Activated naive CD4-positive, alpha-beta T cell treated with Interleukin-2 at 50 U/mL for 16 hours (primary cell): ENCODE results near the gene COX5A.
A peak's percentile ranks its signal among the peaks of the same experiment; 100 is the strongest.

Experiments used
- DNase-seq: peaks from one replicate; pipeline ENCODE4 v3.0.0-alpha.2; 2020

The COX5A gene

DNA sequence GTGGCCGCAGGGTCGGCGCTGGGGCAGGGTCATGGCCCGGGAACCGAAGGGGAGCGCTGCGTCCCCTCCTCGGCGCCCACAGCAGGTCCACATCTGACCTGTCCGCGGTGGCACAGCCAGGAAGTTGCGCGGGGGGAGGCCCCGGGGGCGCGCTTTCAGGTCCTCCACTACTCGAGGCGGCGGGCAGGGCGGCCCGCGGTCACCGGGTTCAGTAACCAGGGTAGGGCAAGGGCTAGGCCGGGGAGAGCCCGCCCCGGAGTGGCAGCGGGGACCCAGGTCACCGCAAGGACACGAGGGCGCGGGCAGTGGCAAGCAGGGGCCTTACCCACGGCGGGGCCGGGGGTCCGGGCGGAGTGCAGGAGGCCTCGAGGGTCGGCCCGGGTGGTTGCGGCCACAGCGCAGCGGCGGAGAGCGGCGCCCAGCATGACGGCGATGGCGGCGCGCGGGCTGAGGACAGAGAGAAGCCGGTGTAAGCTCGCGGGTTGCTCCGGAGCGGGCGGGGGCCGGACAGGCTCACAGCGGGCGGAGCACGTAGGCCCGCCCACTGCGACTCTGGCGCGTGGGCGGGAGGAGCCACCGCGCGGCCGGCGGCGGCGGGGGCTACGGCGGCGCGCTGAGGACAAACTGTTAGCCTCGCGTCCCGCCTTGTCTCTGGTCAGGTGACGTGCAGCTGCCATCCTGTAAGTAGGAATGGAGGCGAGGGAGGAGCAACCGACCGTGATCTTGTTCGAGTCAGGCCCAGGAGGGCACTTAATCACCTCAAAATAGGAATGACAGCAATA, at the start of gene COX5A:
Gene COX5A, minus strand, starts transcription at position 484 of the 782 bp plus-strand sequence. Its CDS starts 59 bp downstream, at position 425.
- peak; percentile 93 for DNase-seq

DNA sequence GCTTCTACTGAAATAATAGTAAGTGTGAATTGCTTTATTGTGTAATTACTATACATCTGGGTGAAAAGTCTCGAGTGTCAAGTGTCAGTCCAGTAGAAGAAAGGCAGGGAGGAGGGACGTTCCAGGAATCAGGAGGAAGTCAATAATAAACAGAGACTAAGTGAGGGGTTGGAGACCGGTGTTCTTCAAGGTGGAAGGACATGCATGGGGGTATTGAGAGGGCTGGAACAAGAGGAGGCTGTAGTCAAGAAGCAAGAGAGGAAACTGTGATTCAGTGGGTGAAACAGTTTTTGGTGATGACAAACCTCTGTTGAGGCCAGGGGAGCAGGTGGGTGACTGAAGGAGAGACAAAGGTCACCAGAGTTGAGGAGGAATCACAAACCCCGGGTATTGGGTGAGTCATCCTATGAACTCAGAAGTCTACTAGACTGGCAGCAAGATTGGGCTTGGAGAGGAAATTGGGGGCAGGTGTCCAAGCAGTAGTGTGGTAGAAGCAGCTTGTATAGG, 45.9 kb upstream of the COX5A start:
- peak; percentile 54 for DNase-seq

DNA sequence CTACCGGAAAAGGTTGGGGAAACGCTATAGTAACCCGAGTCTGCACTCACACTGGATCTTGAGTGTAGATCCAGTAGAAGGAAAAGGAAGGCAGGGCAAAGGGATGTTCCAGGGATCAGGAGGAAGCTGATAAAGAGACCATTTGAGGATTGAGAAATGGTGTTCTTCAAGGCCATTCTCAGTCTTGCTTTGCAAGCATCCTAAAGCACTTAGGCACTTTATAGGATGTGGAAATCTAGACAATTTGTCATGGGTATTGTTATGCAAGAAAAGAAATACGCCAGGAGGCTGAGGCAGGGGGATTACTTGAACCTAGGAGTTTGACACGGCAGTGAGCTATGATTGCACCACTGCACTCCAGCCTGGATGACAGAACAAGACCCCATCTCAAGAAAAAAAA, 44.3 kb upstream of the COX5A start:
- no peak for DNase-seq

DNA sequence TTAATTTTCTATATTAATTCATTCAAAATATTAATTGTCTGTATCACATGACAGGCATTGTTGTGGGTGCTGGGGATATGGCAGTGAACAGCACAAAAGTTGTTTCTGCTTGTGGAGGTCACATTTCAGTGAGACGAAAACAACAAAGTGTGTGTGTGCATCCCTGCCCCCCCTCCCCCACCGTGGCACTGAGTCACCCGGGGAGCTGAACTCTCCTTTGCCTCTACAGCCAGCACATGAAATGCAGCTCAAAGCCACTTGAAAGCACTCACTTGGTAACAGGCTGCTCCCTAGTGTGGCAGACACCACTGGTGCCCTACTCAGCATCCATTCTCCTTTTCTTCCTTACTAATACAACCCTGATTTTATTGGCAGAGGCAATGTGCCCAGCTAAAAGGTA, 40.6 kb upstream of the COX5A start:
- peak; percentile 34 for DNase-seq

DNA sequence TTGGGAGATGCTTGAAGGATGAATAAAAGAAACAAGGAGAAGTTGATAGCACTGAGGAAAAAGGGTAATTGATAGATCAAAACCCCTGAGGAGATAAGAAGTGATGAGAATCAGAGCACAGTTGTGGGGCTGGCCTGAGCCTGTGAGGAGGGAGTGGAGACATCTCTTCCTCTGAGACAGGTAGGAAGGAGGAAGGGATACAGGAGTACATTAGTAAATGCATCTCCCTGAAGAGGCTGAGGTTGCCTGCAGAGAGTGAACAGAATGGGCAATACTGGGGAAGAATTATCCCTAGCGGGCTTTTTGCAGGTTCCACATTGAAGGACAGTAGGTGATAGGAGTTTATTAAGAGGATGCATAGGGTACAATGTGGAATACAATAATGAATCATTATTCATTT, 40.2 kb upstream of the COX5A start:
- DNase-seq, result no peak

DNA sequence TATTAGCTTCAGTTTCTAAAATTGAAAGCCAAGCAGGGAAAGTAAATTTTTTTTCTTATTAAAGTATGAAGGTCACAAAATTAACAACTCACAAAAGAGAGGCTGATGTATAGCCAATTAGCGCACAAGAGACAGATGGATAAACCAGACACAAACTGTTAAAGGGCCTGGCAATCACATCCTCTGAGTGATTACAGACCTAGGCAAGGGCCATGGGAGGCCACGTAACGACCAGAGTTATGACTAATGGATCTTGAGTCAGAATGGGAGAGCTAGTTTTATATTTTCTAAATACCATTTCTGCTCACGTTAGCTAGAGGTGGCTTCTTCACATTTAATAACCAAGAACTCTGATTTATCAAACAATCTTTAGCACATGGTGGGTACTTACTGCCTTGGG, 39.7 kb upstream of the COX5A start:
- peak; percentile 30 for DNase-seq

DNA sequence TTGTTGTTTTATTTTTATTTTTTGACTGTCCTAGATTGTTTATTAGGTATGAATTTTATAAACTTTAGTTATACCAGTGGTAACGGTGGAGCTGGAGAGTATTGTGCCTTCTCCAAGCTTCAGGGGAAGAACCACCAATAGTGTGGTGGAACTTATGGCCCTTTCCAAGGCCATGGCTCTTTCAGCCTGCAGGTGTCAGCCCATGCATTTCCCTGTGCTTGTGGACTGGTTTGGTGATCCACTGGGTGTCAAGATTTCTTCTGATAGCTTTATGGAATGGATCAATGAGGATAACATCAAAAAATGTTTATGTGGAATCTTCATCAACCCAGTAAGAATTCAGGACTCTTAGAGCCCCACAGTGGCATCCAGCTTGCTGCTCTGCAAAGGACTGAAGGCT, 38.3 kb upstream of the COX5A start:
- no peak for DNase-seq

DNA sequence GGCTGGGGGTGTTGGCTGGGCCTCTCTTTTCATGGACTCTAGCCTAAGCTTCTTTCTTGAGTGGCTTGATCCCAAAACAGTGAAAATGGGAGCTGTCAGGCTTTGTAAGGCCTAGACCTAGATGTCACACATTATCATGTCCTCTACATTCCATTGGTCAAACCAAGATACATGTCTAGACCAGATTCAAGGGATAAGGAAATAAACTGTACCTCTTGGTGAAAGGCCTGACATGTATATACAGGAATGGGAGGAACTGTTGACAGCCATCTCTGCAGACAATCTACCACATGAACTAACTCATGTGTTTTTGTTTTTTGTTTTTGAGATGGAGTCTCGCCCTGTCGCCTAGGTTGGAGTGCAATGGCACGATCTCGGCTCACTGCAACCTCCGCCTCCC, 29.8 kb upstream of the COX5A start:
- DNase-seq, result no peak

DNA sequence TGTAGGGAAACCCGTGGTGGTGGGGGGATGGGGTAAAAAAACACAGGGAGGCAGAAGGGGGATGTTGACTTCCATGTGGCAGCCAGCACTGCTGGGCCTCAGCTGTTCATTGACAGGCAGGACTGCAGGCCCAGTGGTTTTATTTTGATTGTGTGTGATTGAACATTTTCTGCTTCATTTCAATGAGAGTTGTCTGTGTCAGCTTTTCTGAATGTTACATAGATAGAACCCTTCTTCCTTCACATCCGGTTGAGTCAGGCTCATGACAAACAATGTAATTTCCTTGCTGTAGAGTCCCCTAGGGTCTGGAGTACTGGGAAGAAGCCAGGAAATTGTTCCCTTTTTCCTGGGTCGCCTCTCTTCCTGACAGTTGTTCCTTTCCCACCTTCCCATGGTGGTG, 26.9 kb upstream of the COX5A start:
- no peak for DNase-seq

DNA sequence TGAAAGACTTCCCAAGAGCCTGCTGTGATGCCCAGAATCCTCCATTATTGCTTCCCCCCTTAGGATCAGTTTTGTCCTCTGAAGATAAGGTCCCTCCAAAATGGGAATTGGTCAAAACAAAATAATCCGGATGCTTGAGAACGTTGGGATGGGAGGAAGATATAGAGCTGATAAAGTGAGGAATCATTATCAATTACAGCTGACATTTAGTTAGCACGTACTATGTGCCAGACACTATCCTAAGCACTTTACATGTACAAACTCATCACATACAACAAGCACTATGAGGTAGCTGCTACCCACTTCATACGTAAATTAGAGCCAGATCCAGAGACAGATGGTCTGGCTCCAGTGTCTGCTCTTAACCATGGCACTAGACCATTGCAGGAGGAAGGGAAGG, 25.3 kb upstream of the COX5A start:
- no peak for DNase-seq

DNA sequence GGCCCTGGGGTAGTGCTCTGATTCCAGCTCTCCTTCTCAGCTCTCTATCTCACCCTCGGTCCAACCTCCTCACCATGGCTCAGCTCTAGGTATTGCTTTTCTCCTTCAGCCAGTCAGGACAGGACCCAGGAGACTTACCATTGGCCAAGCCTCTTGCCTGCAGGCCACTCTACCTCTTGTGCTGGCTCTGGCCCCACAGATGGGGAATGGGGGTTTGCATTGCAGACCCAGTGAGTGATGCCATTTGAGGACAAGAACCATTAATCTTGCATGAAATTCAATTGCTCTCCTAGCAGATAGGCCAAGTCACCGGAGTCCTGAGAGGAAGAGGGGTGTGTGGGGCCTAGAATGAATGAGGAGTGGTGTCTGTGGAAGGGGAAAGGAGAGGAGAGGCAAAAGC, 24.8 kb upstream of the COX5A start:
- no peak for DNase-seq

DNA sequence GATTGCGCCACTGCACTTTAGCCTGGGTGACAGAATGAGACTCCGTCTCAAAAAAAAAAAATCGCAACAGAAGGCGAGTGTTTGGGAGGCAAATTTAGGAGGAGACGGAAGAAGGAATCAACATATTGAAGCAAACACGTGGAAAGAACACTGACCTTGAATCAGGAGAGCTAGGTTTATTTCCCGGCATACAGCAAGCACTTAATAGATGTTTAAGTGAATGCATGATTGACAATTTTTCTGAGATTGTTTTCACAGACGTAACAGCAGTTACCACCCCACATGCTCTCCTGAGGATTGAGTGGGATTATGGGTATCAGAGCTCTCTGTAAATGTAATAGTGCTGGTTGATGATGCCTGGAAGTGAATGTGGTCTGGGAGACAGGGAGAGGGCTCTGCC, 24.3 kb upstream of the COX5A start:
- no peak for DNase-seq

DNA sequence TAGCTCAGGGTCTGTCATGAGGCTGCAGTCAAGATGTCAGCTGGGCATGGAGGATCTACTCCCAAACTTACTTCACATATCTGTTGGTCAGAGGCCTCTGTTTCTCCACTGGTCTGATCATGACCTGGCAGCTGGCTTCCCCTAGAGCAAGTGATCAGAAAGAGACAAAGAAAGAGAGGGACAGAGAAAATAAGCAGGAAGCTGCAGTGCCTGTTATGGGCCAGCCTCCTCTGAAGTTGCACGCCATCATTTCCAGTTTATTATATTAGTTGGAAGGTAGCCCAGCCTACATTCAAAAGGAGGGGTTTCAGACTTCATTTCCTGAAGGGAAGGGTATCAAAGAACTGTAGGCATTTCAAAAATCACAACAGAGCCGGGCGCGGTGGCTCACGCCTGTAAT, 23.7 kb upstream of the COX5A start:
- DNase-seq, result no peak

DNA sequence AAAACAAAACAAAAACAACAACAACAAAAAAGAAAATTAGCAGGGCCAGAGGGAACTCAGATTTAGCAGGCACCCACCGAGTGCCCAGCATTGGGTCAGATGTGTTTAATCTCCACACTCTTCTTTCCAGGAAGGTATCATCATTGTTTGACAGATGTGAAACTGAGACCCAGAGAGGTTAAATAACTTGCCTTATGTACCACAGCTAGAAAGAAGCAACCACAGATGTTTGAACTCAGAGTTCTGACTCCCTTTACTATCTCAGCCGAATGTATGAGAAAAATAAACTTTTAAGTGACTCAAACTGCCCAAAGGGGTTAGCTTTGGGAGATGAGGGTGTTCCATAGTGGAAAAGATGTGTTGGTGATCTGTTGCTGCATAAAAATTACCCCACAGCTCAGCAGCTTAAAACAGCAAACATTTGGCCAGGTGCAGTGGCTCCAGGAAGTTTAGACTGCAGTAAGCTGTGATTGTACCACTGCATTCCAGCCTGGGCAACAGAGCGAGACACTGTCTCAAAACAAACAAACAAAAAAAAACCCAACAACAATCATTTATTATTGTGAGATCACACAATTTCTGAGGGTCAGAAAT, 23.2 kb upstream of the COX5A start:
- DNase-seq, result no peak

DNA sequence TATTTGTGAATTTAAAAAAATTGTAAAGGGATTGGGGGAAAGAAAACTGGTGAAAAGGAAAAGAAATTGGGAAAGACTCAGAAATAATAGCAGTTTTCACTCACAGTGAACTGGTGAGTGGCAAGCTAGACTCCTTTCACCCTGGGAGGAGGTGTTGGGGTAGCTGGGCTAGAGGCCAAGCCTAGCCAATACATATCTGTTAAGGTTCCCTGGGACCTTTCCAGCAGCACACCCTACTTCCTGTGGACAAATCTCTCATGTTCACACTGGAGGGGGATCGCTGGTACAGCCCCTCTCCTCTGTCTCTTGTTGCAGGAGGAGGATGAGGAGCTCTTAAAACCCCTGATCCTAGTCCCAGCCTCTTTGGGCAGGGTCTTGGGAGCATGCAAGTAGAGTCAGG, 22.4 kb upstream of the COX5A start:
- no peak for DNase-seq

DNA sequence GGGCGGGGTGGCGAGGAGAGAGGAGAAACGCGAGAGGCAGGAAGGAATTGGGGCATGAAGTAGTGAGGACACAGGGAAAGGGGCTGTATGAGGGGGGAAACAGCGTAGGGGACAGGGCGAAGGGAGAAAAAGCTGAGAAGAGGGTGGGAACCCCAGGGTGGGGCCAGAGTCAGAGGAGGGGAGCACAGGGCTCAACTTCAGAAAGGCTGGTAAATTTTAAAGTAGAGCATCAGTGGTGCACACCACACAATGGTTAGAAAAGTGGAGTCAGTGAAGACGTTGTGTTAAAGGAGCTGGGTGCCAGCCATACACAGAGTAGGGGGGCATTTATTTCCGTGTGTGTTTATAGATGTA, 21.7 kb upstream of the COX5A start:
- DNase-seq, result no peak

DNA sequence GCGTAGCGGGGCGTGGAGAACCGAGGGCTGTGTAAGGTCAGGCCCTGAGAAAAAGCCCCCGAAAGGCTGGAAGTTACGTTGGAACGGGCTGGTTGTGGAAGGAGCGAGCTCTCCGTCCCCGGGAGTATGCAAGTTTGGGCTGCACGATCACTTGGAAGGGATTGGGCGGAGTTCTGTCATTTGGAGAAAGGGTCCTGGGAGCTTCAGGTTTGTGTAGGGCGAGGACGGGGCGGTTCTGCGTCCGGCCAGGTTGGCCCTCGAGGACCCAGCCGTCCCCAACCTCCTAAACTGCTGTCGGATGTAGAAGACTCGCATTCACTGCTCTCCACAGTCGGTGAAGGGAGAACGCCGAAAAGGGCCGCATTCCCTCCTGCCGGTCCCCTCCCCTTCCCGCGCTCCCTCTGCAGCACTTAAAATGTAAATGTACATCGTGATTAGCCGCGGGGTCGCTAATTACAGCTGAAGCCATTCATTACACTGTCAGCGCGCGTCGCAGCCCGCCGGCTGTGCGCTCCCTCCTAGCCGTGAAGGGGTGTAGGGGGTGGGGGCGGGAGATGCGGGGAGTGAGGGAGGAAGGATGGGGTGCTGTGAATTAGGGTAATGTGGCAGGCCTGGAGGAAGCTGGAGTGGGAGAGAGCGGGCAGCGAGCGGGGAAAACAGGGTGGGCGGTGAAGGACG, 21.2 kb upstream of the COX5A start:
- DNase-seq, result no peak

DNA sequence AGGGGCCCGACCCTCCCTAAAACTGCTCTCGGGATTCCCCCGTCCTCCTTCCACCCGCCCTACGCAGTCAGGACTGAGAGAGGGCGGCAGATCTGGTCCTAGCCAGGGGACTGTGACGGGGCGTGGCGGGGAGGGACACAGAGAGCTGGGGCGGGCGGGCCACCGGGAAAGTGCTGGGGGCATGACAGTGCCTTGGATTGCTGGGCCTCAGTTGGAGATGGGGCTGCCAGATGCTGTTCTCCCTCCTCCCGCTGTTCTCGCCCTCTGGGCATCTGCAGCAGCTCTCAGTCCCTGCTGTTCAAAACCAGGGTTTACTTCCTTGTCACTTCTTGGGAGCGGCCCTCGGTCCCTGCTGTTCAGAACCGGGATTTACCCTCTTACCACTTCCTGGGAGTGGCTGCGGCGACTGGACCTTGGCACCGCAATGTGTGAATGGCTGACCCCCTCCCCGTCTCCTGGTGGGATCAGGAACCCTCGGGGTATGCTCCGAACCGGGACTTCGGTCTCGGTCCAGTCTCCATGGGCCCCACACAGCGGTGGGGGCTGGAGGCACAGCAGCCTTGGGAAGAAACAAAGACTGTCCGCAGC, 20.5 kb upstream of the COX5A start:
- no peak for DNase-seq

DNA sequence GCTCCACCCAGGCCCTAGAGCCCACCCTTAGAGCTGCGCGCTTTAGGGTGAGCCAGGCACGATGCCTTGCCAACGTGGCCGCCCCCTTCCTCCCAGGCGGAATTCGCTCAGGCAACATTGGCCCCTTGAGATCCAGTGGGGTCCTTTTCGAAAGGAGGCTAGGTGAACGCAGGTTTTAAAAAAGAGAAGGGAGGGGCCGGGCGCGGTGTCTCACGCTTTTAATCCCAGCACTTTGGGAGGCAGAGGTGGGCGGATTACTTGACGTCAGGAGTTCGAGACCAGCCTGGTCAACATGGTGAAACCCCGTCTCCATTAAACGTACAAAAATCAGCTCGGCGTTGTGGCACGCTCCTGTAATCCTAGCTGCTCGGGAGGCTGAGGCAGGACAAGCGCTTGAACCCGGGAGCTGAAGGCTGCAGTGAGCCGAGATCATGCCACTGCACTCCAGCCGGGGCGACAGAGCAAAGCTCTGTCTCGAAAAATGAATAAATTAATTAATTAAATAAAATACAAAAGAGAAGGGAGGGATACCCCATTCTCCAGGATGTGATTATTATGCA, 19.7 kb upstream of the COX5A start:
- no peak for DNase-seq

DNA sequence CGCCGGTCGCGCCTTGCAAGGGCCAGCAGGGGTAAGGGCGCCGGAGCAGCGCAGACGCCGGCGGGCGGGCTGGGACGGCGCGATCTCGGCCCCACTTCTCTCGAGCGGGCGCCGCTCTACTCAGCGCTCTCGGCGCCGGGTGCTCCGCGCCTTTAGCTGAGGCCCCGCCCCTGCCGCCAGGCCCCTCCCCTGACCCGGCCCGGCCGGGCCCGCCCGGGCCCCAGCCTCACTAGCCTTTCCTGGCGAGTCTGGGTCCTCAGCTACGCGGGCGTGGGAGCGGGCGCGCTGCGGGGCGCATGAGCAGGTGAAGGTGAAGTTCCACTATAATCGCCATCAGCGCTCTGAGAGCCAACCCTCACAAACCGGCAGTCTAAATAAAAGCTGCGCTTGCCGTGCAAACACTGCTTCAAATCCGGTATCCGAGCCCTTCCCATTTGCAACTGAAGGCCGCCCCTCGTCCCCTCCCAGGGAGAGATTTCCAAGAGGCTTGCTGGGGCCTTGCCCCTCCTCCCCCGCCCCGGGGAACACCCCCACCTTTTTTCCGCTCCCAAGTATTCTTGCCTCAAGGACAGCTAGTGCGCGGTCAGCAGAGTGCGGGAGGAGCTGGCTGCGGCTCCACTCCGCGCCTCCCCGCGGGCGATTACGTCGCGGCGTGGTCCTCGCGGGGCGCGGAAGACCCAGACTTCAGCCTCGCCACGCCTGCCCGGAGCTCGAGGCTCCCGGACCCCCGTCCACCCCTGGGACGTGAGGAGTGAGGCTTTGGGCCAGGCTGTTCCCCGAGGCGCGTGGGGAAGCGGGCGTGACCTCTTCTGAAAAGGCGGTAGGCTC, 19.0 kb upstream of the COX5A start, which contains the start of gene RPP25:
Gene RPP25, minus strand, starts transcription at position 125 of the 828 bp plus-strand sequence. CDS start 189 bp downstream, outside the sequence.
- peak; percentile 79 for DNase-seq

DNA sequence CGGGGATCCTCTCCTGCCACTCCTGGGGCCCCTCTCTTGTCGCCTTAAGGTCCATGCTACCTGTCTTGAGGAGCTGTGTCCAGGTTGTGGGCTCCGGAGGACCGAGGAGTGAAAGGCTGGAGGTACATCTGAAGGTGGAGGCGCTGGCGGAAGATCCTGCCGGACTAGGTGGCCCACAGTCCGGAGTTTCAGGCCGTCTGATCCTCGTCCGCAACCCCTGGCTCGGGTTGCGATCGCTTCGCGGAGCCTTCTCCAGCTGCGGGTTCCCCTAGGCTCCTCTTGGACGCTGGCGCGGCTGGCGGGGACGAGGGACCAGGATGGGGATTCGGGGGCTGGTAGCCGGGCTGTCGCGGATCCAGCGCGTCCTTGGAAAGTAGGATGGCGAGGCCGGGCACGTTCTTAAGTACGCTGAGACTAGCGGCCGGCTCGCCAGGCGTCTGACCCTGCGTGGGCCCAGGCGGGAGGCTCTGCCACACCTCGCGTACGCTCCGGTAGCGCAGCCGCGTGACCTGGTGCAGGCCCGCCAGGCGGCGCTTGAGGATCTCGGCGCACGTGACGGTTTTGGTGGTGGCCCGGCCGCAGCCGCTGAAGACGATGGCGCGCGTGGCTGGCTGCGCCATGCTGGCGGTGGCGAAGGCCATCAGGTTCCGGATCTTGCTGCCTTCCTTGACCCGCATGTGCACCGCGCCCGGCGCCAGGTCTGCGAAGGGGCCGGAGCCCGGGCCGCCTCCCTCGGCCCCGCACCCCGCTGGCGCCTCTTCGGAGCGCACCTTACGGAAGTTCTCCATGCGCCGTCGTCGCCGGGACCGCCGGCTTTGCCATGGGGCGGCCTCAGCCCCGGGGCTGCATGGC, 18.1 kb upstream of the COX5A start:
- peak; percentile 71 for DNase-seq
